Measurements from ENCODE around the gene TKT. TPM values are rescaled to one million over a fixed set of nuclear protein-coding genes. Genes with fewer than 3 reads are reported as not detected.
A peak's percentile ranks its signal among the peaks of the same experiment; 100 is the strongest.

Gene TKT
- polyA plus RNA-seq, 2 of the 4 experiments (the other 2 are of a cell fraction): 628 to 1,457 TPM

DNA sequence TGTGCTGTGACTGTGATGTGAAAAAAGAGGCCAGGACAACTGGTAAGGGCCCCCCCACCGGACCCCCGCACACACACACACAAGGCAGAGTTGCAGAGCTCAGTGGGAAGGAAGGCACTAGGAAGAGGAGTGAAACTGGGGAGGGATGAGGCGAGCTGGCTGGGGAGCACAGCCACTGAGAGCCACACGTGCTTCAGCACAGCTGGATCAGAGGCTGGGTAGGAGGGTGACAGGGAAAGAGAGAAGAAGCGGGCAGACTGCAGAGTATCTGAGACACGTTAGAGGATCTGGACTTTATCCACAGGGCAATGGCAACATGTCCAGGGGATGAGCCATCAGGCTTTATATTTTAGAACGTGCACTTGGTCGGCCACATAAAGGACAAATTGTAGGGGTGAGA is 38.0 kb upstream of the TKT start:
- ATAC-seq (no peak), FAIRE-seq (no peak), DNase-seq (ENCODE audit: low read depth in 1 of 2, low spot score in 1 of 2) (no peak)
- H3K9me3 ChIP-seq: no peaks in the 10 kb centered on the region
- WGBS (ENCODE audit: missing lambda C conversion rate): 94% methylated on average over 8 of the region's 8 CpGs
- H3K4me3 ChIP-seq: no peak overlapping the region
- TF ChIP-seq, protein P1, sequence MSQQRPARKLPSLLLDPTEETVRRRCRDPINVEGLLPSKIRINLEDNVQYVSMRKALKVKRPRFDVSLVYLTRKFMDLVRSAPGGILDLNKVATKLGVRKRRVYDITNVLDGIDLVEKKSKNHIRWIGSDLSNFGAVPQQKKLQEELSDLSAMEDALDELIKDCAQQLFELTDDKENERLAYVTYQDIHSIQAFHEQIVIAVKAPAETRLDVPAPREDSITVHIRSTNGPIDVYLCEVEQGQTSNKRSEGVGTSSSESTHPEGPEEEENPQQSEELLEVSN (IDR thresholded peaks at IDR 0.05; ENCODE audit: borderline replicate concordance, low read depth): no peak
- TF ChIP-seq, protein P2, sequence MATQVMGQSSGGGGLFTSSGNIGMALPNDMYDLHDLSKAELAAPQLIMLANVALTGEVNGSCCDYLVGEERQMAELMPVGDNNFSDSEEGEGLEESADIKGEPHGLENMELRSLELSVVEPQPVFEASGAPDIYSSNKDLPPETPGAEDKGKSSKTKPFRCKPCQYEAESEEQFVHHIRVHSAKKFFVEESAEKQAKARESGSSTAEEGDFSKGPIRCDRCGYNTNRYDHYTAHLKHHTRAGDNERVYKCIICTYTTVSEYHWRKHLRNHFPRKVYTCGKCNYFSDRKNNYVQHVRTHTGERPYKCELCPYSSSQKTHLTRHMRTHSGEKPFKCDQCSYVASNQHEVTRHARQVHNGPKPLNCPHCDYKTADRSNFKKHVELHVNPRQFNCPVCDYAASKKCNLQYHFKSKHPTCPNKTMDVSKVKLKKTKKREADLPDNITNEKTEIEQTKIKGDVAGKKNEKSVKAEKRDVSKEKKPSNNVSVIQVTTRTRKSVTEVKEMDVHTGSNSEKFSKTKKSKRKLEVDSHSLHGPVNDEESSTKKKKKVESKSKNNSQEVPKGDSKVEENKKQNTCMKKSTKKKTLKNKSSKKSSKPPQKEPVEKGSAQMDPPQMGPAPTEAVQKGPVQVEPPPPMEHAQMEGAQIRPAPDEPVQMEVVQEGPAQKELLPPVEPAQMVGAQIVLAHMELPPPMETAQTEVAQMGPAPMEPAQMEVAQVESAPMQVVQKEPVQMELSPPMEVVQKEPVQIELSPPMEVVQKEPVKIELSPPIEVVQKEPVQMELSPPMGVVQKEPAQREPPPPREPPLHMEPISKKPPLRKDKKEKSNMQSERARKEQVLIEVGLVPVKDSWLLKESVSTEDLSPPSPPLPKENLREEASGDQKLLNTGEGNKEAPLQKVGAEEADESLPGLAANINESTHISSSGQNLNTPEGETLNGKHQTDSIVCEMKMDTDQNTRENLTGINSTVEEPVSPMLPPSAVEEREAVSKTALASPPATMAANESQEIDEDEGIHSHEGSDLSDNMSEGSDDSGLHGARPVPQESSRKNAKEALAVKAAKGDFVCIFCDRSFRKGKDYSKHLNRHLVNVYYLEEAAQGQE (IDR thresholded peaks at IDR 0.05): no peak
- TF ChIP-seq HOXB13 (CRISPR knock-in tag; IDR thresholded peaks at IDR 0.05; ENCODE audit: low read depth) (no peak), CBX2 (IDR thresholded peaks at IDR 0.05; ENCODE audit: borderline replicate concordance, low read depth) (no peak), EHF (CRISPR knock-in tag; IDR thresholded peaks at IDR 0.05) (no peak), GATA3 (IDR thresholded peaks at IDR 0.05; ENCODE audit: borderline replicate concordance) (no peak), POLR2AphosphoS2 (conservative IDR thresholded peaks at IDR 0.05; ENCODE audit: low read length) (no peak), POLR2A (IDR thresholded peaks at IDR 0.05; ENCODE audit: low read length) (no peak), HDAC2 (IDR thresholded peaks at IDR 0.05) (no peak), ZFP36 (IDR thresholded peaks at IDR 0.05; ENCODE audit: borderline replicate concordance, partially characterized antibody) (no peak), RFX5 (IDR thresholded peaks at IDR 0.05) (no peak)
- TF ChIP-seq, protein P3, sequence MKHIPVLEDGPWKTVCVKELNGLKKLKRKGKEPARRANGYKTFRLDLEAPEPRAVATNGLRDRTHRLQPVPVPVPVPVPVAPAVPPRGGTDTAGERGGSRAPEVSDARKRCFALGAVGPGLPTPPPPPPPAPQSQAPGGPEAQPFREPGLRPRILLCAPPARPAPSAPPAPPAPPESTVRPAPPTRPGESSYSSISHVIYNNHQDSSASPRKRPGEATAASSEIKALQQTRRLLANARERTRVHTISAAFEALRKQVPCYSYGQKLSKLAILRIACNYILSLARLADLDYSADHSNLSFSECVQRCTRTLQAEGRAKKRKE (CRISPR knock-in tag; IDR thresholded peaks at IDR 0.05; ENCODE audit: low read depth): no peak
- TF ChIP-seq, protein P4, sequence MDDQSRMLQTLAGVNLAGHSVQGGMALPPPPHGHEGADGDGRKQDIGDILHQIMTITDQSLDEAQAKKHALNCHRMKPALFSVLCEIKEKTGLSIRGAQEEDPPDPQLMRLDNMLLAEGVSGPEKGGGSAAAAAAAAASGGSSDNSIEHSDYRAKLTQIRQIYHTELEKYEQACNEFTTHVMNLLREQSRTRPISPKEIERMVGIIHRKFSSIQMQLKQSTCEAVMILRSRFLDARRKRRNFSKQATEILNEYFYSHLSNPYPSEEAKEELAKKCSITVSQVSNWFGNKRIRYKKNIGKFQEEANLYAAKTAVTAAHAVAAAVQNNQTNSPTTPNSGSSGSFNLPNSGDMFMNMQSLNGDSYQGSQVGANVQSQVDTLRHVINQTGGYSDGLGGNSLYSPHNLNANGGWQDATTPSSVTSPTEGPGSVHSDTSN (IDR thresholded peaks at IDR 0.05): no peak
- TF ChIP-seq, protein P5, sequence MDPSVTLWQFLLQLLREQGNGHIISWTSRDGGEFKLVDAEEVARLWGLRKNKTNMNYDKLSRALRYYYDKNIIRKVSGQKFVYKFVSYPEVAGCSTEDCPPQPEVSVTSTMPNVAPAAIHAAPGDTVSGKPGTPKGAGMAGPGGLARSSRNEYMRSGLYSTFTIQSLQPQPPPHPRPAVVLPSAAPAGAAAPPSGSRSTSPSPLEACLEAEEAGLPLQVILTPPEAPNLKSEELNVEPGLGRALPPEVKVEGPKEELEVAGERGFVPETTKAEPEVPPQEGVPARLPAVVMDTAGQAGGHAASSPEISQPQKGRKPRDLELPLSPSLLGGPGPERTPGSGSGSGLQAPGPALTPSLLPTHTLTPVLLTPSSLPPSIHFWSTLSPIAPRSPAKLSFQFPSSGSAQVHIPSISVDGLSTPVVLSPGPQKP (IDR thresholded peaks at IDR 0.05; ENCODE audit: low read depth, low read length): no peak
- TF ChIP-seq, protein P6, sequence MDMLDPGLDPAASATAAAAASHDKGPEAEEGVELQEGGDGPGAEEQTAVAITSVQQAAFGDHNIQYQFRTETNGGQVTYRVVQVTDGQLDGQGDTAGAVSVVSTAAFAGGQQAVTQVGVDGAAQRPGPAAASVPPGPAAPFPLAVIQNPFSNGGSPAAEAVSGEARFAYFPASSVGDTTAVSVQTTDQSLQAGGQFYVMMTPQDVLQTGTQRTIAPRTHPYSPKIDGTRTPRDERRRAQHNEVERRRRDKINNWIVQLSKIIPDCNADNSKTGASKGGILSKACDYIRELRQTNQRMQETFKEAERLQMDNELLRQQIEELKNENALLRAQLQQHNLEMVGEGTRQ (IDR thresholded peaks at IDR 0.05): no peak
- H3K4me2 ChIP-seq: no peak overlapping the region
- no peaks in the 10 kb centered on the region for H3K4me1 ChIP-seq
- ChIA-PET CTCF (no interaction called here), POLR2A (no interaction called here)
- H3K27ac ChIP-seq: peak overlapping the region in 1 of 2 experiments; percentile 13; a peak in 1 of 6 replicates

DNA sequence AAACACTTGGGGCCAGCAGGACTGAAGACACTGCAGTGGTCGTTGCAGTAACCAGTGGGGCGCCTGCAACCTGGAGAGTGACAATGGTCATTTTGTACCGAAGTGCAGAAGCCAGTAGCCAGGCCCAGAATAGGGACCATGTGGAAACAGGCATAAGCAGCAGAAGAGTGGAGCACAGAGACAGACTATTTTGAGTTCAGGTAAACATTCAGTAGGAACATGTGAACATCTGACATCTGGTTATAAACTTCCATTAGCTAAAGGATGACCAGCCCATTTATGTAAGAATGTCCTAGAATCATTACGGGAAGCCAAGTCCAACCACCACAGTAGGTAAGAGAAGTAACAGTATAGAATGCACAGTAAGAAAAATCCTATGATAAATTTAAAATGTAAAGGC is 32.4 kb upstream of the TKT start:
- ATAC-seq: no peak
- no peaks in the 10 kb centered on the region for H3K4me1 ChIP-seq
- no peak for TF ChIP-seq POLR2A (IDR thresholded peaks at IDR 0.05; ENCODE audit: low read length)
- no peak for TF ChIP-seq MYC (IDR thresholded peaks at IDR 0.05; ENCODE audit: borderline replicate concordance, low read length)
- no peak for TF ChIP-seq NPAS2 (CRISPR knock-in tag; IDR thresholded peaks at IDR 0.05; ENCODE audit: borderline replicate concordance)
- TF ChIP-seq, protein P2 (IDR thresholded peaks at IDR 0.05): no peak
- no peak for TF ChIP-seq KDM1A (IDR thresholded peaks at IDR 0.05; ENCODE audit: low read depth)
- TF ChIP-seq, protein P3 (CRISPR knock-in tag; IDR thresholded peaks at IDR 0.05; ENCODE audit: low read depth): no peak
- no peak for TF ChIP-seq FOXS1 (CRISPR knock-in tag; IDR thresholded peaks at IDR 0.05)
- no peak for TF ChIP-seq NFE2L2 (conservative IDR thresholded peaks at IDR 0.05; ENCODE audit: low read length)
- no peak for TF ChIP-seq JUNB (IDR thresholded peaks at IDR 0.05)
- TF ChIP-seq ZFP36 (IDR thresholded peaks at IDR 0.05; ENCODE audit: borderline replicate concordance, partially characterized antibody): no peak
- TF ChIP-seq EHF (CRISPR knock-in tag; IDR thresholded peaks at IDR 0.05): no peak
- no peak for TF ChIP-seq TFCP2L1 (CRISPR knock-in tag; IDR thresholded peaks at IDR 0.05)
- TF ChIP-seq KDM5A (IDR thresholded peaks at IDR 0.05): no peak
- no peak for TF ChIP-seq PHF8 (IDR thresholded peaks at IDR 0.05; ENCODE audit: borderline replicate concordance, low read depth)

More for the DNA sequence above, 32.4 kb upstream of the TKT start:
- H3K27ac ChIP-seq: no peak overlapping the region
- POLR2A ChIA-PET: interaction anchor here (0.9 kb wide), 1 partner anchor 33 kb away, joined by 4 read pairs; no protein-coding TSS in a partner anchor
- no peak overlapping the region for H3K4me2 ChIP-seq
- no peak overlapping the region for H3K4me3 ChIP-seq
- no peaks in the 10 kb centered on the region for H3K9me3 ChIP-seq
- no peak for DNase-seq (ENCODE audit: low read depth in 1 of 2, low spot score in 1 of 2)
- CTCF ChIA-PET: interaction anchor here (0.6 to 1.3 kb wide), 2 partner anchors 12 to 436 kb away, joined by 3 to 5 read pairs; no protein-coding TSS in a partner anchor
- FAIRE-seq: no peak
- 91% methylated on average over 4 of the region's 4 CpGs for WGBS (ENCODE audit: missing lambda C conversion rate)

All from A549 (cell line).